Glutamatergic neuron (in vitro differentiated cells): ENCODE measurements around the gene GNB1. TPM values are rescaled to one million over a fixed set of nuclear protein-coding genes. Genes with fewer than 3 reads are reported as not detected.

Experiments
- DNase-seq: peaks from one replicate; pipeline ENCODE4 v3.0.0; 2022
- H3K27ac Mint-ChIP-seq: one replicate; pipeline ENCODE4 v1.8.0; 2020; ENCODE audit warnings: mild to moderate bottlenecking, mixed read lengths, inconsistent platforms; ENCODE audit not compliant: unreplicated experiment
- H3K27me3 Mint-ChIP-seq: one replicate; pipeline ENCODE4 v1.8.0; 2020; ENCODE audit warnings: mild to moderate bottlenecking, moderate library complexity, mixed read lengths, inconsistent platforms; ENCODE audit not compliant: unreplicated experiment
- H3K36me3 Mint-ChIP-seq: one replicate; pipeline ENCODE4 v1.8.0; 2020; ENCODE audit warnings: mild to moderate bottlenecking, mixed read lengths, inconsistent platforms; ENCODE audit not compliant: unreplicated experiment
- H3K4me1 Mint-ChIP-seq: one replicate; pipeline ENCODE4 v1.8.0; 2020; ENCODE audit warnings: mild to moderate bottlenecking, low read depth, mixed read lengths, inconsistent platforms; ENCODE audit not compliant: unreplicated experiment
- H3K4me3 Mint-ChIP-seq: one replicate; pipeline ENCODE4 v1.8.0; 2020; ENCODE audit warnings: mild to moderate bottlenecking, mixed read lengths, inconsistent platforms; ENCODE audit not compliant: unreplicated experiment
- H3K9me3 Mint-ChIP-seq: one replicate; pipeline ENCODE4 v1.8.0; 2020; ENCODE audit warnings: mild to moderate bottlenecking, moderate library complexity, mixed read lengths, inconsistent platforms; ENCODE audit not compliant: unreplicated experiment
- total RNA-seq: library from RNA; stranded (reverse); fragmentation: NEBNext Ultra II Directional; extraction: Animal tissue kit (Norgen Biotek cat#: 25700); gene quantifications from one replicate; pipeline ENCODE4 v1.2.1, GENCODE V29; 2021; ENCODE audit not compliant: unreplicated experiment
- TF ChIP-seq, protein P1 (sequence below): fragments of 200-600 bp; sonication (generic); IDR thresholded peaks from one replicate; pipeline ENCODE4 v1.5.0; 2021; ENCODE audit not compliant: partially characterized antibody, unreplicated experiment

GNB1 gene
- total RNA-seq, 1 donor from 2014 or later = 734 TPM

DNA sequence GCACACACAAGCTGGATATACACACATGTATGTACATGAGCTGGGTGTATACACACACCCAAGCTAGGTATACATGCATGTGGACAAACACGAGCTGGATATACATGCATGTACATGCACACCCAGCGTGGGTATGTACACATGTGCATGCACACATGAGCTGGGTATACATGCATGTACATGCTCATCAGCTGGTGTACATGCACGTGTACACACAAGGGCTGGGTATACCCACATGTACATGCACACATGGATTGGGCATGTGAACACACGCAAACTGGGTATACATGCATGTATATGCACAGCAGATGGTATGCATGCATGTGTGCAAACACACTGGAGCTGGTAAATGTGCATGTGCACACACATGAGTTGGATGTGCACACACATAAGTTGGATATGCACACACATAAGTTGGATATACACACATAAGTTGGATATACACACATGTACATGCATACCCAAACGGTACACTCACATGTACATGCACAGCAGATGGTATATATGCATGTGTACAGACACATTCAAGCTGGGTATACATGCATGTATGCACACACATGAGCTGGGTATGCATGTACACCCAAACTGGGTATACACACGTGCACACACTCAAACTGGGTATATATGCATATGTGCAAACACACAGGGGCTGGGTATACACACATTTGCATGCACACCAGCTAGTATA lies 7.5 kb upstream of the GNB1 start:
- Mint-ChIP-seq H3K36me3 (no peaks in the 10 kb centered on the region), H3K4me1 (peaks cover 12% of the 10 kb centered on the region), H3K27me3 (peaks cover 5% of the 10 kb centered on the region), H3K4me3 (no peak overlapping the region), H3K27ac (no peak overlapping the region), H3K9me3 (peaks cover 1% of the 10 kb centered on the region)
- TF ChIP-seq, protein P1, sequence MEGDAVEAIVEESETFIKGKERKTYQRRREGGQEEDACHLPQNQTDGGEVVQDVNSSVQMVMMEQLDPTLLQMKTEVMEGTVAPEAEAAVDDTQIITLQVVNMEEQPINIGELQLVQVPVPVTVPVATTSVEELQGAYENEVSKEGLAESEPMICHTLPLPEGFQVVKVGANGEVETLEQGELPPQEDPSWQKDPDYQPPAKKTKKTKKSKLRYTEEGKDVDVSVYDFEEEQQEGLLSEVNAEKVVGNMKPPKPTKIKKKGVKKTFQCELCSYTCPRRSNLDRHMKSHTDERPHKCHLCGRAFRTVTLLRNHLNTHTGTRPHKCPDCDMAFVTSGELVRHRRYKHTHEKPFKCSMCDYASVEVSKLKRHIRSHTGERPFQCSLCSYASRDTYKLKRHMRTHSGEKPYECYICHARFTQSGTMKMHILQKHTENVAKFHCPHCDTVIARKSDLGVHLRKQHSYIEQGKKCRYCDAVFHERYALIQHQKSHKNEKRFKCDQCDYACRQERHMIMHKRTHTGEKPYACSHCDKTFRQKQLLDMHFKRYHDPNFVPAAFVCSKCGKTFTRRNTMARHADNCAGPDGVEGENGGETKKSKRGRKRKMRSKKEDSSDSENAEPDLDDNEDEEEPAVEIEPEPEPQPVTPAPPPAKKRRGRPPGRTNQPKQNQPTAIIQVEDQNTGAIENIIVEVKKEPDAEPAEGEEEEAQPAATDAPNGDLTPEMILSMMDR = no peak
- no peak for DNase-seq

DNA sequence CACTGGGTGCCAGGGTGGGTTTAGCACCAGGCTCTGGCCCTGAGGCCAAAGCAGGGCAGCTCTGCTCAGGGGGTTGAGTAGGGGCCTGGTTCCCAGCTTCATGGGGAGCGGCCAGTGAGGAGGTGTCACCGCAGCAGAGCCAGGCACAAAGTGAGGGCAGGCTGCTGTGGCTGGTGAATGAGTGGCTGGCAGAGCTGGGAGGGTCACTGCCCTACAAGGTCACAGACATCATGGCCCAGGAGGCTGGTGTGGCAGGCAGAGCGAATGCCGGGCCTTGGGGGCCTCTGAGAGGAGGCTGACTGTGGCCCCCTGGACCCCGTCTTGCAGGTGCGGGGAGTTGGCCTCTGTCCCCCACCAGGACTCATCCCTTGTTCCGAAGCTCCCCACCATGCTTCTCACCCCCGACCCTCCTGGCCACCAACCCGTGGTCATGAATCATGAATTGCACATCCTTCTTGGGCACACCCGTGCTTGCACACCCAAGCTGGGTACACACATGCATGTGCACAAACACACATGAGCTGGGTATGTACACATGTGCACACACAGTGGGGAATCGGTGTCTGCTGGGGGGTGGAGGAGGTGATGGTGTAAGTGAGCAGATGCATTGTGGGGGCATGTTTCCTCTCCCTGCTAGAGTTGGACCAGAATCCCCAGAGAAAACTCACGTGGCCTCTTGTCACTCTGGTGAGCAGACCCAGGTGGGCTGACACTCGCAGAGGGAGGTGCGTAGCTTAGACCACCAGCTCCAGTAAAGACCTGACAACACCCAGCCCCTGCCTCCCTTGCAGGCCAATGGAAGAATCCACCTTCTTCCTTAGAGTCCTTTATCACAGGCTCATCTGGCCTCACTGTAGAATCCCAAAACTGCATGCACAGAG lies 4.8 kb upstream of the GNB1 start:
- Mint-ChIP-seq H3K27ac (no peak overlapping the region), H3K4me3 (peak overlapping the region; percentile 30), H3K4me1 (peaks cover 21% of the 10 kb centered on the region), H3K9me3 (peaks cover 1% of the 10 kb centered on the region), H3K36me3 (no peaks in the 10 kb centered on the region), H3K27me3 (peaks cover 12% of the 10 kb centered on the region)
- DNase-seq = no peak
- TF ChIP-seq, protein P1 = no peak

DNA sequence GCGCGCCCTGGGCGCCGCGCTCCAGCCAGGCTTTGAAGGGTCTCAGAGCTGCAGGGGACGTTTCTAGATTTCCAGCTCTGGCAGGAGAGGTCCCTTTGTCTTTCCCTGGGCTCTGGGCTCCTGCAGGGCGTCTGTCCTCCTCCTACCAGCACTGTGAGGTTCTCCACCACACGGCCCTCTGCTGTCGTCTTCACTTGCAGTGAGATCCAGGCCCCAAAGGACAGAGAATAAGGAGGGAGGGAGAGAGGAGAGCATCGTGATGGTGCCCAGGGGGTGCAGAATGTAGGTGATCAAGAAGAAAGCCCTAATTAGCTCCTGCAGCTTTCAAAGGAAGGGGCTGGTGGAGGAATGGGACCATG lies 4.2 kb upstream of the GNB1 start:
- Mint-ChIP-seq H3K9me3 (peaks cover 1% of the 10 kb centered on the region), H3K4me3 (peak overlapping the region; percentile 43), H3K27ac (peak overlapping the region; percentile 26), H3K4me1 (peaks cover 21% of the 10 kb centered on the region), H3K36me3 (no peaks in the 10 kb centered on the region), H3K27me3 (peaks cover 12% of the 10 kb centered on the region)
- TF ChIP-seq, protein P1 = no peak
- no peak for DNase-seq

DNA sequence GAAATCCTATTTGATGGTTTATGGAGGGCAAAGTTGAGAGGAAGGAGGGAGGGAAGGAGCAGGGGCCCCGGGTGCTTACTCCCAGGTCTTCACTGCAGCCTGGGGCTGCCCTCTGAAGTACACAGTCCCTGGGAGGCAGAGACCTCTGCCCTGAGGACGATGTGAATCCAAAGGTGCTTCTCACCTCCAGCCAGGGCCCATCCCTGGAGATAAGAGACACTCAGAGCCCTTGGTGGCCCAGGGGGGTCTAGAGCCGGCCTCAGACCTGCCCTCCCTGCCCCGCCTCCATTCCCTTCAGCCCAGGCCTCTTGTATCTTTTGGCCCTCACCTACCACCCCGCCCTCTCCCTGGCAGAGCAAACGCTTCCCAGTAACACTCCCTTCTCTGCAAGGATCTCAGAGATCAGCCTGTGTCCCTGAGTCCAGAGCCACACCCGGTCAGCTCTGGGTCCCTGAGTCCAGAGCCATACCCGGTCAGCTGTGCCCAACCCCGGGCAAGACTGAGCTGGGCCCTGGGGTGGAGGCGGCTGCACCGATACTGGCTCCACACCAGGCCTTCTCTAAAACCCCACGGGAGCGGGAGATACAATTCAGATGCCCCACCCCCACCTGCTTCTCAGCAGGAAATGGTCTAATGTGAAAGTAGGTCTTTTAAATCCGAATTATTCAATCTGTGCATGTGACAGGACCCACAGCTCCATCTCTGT lies 3.6 kb upstream of the GNB1 start:
- peaks cover 14% of the 10 kb centered on the region for H3K27me3 Mint-ChIP-seq
- DNase-seq = no peak
- no peaks in the 10 kb centered on the region for H3K36me3 Mint-ChIP-seq
- TF ChIP-seq, protein P1 = no peak
- H3K4me1 Mint-ChIP-seq = peaks cover 21% of the 10 kb centered on the region
- H3K4me3 Mint-ChIP-seq = no peak overlapping the region
- H3K9me3 Mint-ChIP-seq = peaks cover 3% of the 10 kb centered on the region
- H3K27ac Mint-ChIP-seq = peak overlapping the region; percentile 26
